Ishikawa (cell line): ENCODE results near the gene HCN4.

ENCODE experiments used
- CEBPB ChIP-seq: IDR thresholded peaks from 2 replicates; pipeline ENCODE4 v1.6.1; 2012
- CREB1 ChIP-seq: IDR thresholded peaks from 2 replicates; pipeline ENCODE4 v1.6.1; 2012; ENCODE audit warnings: low read depth
- EGR1 ChIP-seq: IDR thresholded peaks from 2 replicates; pipeline ENCODE4 v1.6.1; 2012
- EP300 ChIP-seq: IDR thresholded peaks from 2 replicates; pipeline ENCODE4 v1.6.1; 2012; ENCODE audit warnings: borderline replicate concordance
- FOXM1 ChIP-seq: IDR thresholded peaks from 2 replicates; pipeline ENCODE4 v1.6.1; 2012; ENCODE audit warnings: low read depth, borderline replicate concordance
- NFIC ChIP-seq: IDR thresholded peaks from 2 replicates; pipeline ENCODE4 v1.6.1; 2012
- RAD21 ChIP-seq: IDR thresholded peaks from 2 replicates; pipeline ENCODE4 v1.6.1; 2012; ENCODE audit warnings: low read depth
- TAF1 ChIP-seq: IDR thresholded peaks from 2 replicates; pipeline ENCODE4 v1.6.1; 2012; ENCODE audit warnings: low read depth, mild to moderate bottlenecking
- TCF12 ChIP-seq: IDR thresholded peaks from 2 replicates; pipeline ENCODE4 v1.6.1; 2012; ENCODE audit warnings: low read depth
- TEAD4 ChIP-seq: IDR thresholded peaks from 2 replicates; pipeline ENCODE4 v1.6.1; 2012
- YY1 ChIP-seq: IDR thresholded peaks from 2 replicates; pipeline ENCODE4 v1.6.1; 2012; ENCODE audit warnings: low read depth
- ZBTB7A ChIP-seq: IDR thresholded peaks from 2 replicates; pipeline ENCODE4 v1.6.1; 2012; ENCODE audit warnings: low read depth
- TF ChIP-seq, protein P1 (sequence below): IDR thresholded peaks from 2 replicates; pipeline ENCODE4 v1.6.1; 2012; ENCODE audit warnings: low read depth, mild to moderate bottlenecking
- TF ChIP-seq, protein P2 (sequence below): IDR thresholded peaks from 2 replicates; pipeline ENCODE4 v1.6.1; 2012
- TF ChIP-seq, protein P3 (sequence below): IDR thresholded peaks from 2 replicates; pipeline ENCODE4 v1.6.1; 2012

The HCN4 gene

DNA sequence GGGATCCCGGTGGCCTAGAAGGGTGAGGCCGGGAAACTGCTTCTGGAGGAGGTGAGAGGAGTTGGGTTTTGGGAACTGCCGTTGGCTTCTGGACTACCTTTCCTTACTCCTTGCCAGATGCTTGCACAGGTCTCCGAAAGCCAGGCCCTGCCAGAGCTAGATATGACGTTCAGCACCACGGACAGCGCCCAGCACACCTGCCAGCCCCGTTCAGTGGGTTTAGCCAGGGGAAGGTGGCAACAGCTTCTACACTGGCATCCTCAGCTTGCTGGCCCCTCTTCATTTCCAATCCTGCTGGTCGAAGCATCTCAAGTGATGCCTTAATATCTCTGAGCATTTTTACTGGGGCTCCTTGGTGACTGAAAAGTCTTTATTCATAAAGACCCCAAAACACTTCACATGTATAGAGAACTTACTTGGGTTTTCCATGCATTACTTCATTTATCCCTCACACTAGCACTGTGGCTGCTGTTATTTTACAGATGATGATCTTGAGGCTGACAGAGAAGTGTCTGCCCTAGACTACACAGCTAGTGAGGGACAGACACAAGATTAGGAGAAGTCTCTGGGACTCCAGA is 21.9 kb downstream of the HCN4 start:
- TF ChIP-seq EP300, result no peak
- TF ChIP-seq, protein P1, sequence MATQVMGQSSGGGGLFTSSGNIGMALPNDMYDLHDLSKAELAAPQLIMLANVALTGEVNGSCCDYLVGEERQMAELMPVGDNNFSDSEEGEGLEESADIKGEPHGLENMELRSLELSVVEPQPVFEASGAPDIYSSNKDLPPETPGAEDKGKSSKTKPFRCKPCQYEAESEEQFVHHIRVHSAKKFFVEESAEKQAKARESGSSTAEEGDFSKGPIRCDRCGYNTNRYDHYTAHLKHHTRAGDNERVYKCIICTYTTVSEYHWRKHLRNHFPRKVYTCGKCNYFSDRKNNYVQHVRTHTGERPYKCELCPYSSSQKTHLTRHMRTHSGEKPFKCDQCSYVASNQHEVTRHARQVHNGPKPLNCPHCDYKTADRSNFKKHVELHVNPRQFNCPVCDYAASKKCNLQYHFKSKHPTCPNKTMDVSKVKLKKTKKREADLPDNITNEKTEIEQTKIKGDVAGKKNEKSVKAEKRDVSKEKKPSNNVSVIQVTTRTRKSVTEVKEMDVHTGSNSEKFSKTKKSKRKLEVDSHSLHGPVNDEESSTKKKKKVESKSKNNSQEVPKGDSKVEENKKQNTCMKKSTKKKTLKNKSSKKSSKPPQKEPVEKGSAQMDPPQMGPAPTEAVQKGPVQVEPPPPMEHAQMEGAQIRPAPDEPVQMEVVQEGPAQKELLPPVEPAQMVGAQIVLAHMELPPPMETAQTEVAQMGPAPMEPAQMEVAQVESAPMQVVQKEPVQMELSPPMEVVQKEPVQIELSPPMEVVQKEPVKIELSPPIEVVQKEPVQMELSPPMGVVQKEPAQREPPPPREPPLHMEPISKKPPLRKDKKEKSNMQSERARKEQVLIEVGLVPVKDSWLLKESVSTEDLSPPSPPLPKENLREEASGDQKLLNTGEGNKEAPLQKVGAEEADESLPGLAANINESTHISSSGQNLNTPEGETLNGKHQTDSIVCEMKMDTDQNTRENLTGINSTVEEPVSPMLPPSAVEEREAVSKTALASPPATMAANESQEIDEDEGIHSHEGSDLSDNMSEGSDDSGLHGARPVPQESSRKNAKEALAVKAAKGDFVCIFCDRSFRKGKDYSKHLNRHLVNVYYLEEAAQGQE, result peak; percentile 99
- no peak for TF ChIP-seq NFIC
- TF ChIP-seq CEBPB, result no peak
- no peak for TF ChIP-seq TAF1

DNA sequence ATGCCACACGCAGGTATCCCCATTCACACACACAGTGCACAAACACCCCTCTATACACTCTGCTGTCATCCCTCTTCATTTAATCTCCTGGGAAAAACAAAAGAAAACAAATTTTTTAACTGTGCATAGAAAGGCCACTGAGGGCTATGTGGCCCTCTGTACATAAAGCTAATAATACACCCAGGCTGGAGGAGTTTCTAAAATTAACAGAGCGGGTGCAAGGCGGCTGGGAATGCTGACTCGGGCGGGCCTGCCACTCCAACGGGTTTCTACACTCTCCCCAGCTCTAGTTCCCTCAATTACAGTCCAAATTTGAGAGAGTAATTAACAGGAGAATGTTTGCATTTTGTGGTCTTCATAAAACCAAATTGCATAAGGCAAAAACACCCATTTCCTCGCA is 23.1 kb downstream of the HCN4 start:
- no peak for TF ChIP-seq FOXM1
- TF ChIP-seq RAD21, result no peak
- TF ChIP-seq YY1, result no peak
- TF ChIP-seq TEAD4, result no peak

DNA sequence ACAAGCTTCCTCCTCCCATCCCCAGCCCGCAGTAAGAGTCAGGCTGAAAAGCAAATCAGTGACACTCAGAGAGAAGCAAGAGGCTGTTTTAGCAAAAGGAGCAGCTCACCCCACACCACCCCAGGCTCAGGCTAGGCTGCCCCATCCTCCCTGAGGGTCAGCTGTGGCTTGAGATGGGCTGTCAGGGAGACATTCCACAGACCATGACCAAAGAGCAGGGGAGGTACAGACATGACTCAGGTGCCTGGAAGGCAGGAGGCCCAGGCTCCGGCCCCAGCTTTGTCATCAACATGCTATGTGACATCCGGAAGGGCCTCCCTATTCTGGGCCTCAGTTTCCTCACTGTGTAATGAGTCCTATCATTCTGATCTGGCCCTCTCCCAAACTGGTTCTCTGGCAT is 24.7 kb downstream of the HCN4 start:
- TF ChIP-seq FOXM1 (no peak), TAF1 (no peak), TEAD4 (no peak), RAD21 (no peak), TCF12 (no peak), EGR1 (no peak), CREB1 (no peak), NFIC (no peak), YY1 (no peak), EP300 (no peak), ZBTB7A (no peak), CEBPB (no peak)
- TF ChIP-seq, protein P2, sequence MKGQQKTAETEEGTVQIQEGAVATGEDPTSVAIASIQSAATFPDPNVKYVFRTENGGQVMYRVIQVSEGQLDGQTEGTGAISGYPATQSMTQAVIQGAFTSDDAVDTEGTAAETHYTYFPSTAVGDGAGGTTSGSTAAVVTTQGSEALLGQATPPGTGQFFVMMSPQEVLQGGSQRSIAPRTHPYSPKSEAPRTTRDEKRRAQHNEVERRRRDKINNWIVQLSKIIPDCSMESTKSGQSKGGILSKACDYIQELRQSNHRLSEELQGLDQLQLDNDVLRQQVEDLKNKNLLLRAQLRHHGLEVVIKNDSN, result no peak
- TF ChIP-seq, protein P1, result no peak
- TF ChIP-seq, protein P3, sequence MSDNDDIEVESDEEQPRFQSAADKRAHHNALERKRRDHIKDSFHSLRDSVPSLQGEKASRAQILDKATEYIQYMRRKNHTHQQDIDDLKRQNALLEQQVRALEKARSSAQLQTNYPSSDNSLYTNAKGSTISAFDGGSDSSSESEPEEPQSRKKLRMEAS, result no peak

DNA sequence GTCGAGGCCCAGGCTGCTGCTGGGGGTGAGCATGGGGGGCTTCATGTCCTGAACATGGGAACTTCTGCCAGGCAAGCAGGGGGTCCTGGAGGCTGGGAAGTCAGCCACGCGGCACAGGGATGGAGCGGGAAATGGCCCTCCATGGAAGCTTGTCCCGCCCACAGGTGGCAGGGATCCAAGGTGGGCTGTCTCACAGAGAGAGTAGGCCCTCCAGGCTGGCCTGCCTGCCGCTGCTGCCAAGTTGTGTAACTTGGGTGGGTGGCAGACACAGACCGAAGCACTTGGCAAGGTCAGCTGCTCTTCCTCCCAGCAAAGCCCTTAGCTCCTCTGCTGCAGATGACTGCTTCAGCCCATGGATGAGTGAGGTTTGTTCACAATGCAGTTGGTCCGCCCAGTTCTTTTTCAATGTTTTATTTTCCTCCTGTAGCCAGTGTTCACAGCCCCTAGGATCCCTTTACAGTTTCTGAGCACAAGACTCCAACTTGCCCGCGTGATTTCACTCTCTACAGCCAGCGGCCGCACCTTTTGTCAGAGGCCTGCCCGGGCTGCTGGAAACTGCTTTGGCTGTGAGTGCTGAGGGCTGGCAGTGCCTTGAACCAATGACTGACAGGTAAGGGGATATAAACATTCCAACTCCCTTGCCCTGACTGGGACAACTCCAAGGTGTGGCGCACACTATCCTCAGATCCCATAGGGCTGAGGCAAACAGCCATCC is 26.7 kb downstream of the HCN4 start:
- TF ChIP-seq, protein P2, result no peak
- TF ChIP-seq TCF12 (no peak), RAD21 (no peak), CREB1 (no peak), NFIC (no peak), TAF1 (no peak), YY1 (no peak), EP300 (no peak)
- TF ChIP-seq, protein P3, result no peak

DNA sequence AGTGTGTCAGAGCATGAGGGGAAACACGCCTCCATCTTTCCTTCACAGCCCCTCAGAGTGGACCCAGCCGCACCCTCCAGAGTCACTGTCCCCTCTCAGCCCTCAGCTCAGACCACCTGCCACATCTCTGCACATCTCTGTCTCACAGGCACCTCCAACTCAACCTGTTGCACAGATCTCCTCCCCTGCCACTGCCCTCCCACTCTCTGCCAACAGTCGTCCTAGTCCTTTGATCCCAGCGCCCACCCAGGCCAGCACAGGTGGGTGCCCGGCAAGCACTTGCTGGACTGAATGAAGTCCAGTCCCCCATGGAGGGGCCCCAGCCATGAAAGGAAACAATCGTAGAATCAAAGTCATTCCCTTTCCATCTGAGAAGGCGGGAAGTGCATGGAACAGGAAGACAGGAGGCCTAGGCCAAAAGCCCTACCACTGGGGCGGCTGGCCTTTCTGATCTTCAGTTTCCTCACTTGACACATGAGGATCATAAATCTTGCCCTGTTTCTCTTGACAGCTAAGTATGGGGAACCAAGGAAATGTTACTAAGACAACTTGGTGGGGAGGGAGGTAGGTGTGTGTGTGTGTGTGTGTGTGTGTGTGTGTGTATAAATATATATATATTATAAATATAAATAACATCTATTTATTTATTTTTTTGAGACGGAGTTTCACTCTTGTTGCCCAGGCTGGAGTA is 28.1 kb downstream of the HCN4 start:
- TF ChIP-seq TAF1, result no peak
- TF ChIP-seq EGR1, result no peak
- TF ChIP-seq FOXM1, result no peak
- no peak for TF ChIP-seq RAD21
- no peak for TF ChIP-seq CEBPB
- no peak for TF ChIP-seq EP300
- no peak for TF ChIP-seq TEAD4
- TF ChIP-seq, protein P1, result no peak
- TF ChIP-seq ZBTB7A, result no peak
- no peak for TF ChIP-seq TCF12
- TF ChIP-seq, protein P3, result no peak
